Smooth muscle cell (in vitro differentiated cells): ENCODE results near the gene NKIRAS1. TPM values are rescaled to one million over a fixed set of nuclear protein-coding genes. Genes with fewer than 3 reads are reported as not detected.
A peak's percentile ranks its signal among the peaks of the same experiment; 100 is the strongest.
"Not testable (repeated sequence)": the region's sequence is repeated elsewhere in the genome, so short reads cannot be mapped to it uniquely, and the experiment has no call there.

Source experiments
- DNase-seq: peaks from one replicate; lab custom pipeline; 2025; ENCODE audit not compliant: unreplicated experiment; lab: John Stamatoyannopoulos, UW
- H2AFZ ChIP-seq: fragments of 200-600 bp; sonication (generic); 2 replicates; pipeline ENCODE4 v1.6.0; 2016; ENCODE audit warnings: antibody characterized with exemption, low read depth, mild to moderate bottlenecking
- H3F3A ChIP-seq: fragments of 200-600 bp; sonication (generic); 2 replicates; pipeline ENCODE4 v1.6.0; 2017; ENCODE audit warnings: antibody characterized with exemption, low read depth
- H3K27ac ChIP-seq: fragments of 200-600 bp; sonication (generic); 2 replicates; pipeline ENCODE4 v1.5.1; 2016; ENCODE audit warnings: low read depth, mild to moderate bottlenecking
- H3K27me3 ChIP-seq: fragments of 200-600 bp; sonication (generic); 2 replicates; pipeline ENCODE4 v1.6.1; 2016; ENCODE audit warnings: low read depth, mild to moderate bottlenecking
- H3K36me3 ChIP-seq: fragments of 200-600 bp; sonication (generic); 2 replicates; pipeline ENCODE4 v1.5.1; 2016; ENCODE audit warnings: low read depth
- H3K4me1 ChIP-seq: fragments of 200-600 bp; sonication (generic); 2 replicates; pipeline ENCODE4 v1.5.1; 2016; ENCODE audit warnings: low read depth
- H3K4me2 ChIP-seq: fragments of 200-600 bp; sonication (generic); 2 replicates; pipeline ENCODE4 v1.6.0; 2016; ENCODE audit warnings: mild to moderate bottlenecking
- H3K4me3 ChIP-seq: fragments of 200-600 bp; sonication (generic); 2 replicates; pipeline ENCODE4 v1.5.1; 2016; ENCODE audit warnings: mild to moderate bottlenecking
- H3K79me2 ChIP-seq: fragments of 200-600 bp; sonication (generic); 2 replicates; pipeline ENCODE4 v1.6.0; 2016; ENCODE audit warnings: low read depth, mild to moderate bottlenecking
- H3K9ac ChIP-seq: fragments of 200-600 bp; sonication (generic); 2 replicates; pipeline ENCODE4 v1.6.0; 2016; ENCODE audit warnings: low read depth
- H3K9me3 ChIP-seq: fragments of 200-600 bp; sonication (generic); replicated peaks from 2 replicates; pipeline ENCODE4 v1.5.1; 2016; ENCODE audit warnings: low read depth
- H4K20me1 ChIP-seq: fragments of 200-600 bp; sonication (generic); 2 replicates; pipeline ENCODE4 v1.6.0; 2016; ENCODE audit warnings: low read depth
- CTCF ChIP-seq: fragments of 200-600 bp; sonication (generic); IDR thresholded peaks from 2 replicates; pipeline ENCODE4 v1.5.1; 2017; ENCODE audit warnings: borderline replicate concordance, mild to moderate bottlenecking, antibody characterized with exemption; ENCODE audit not compliant: insufficient read depth, poor library complexity, severe bottlenecking
- WGBS: methylation state at CpG from one replicate; pipeline ENCODE4 v1.1.7; 2016; ENCODE audit warnings: low lambda C conversion rate; 5-methylcytosine and 5-hydroxymethylcytosine counted together
- polyA plus RNA-seq: library from polyadenylated mRNA; unstranded; fragments of >200 nt; fragmentation: Nextera tagmentation; extraction: Ambion mirVana; gene quantifications from 2 replicates; pipeline ENCODE4 v1.2.1, GENCODE V29; 2016
- total RNA-seq: library from RNA; depleted of rRNA; stranded (reverse); fragments of >200 nt; gene quantifications from 2 replicates; pipeline ENCODE4 v1.2.3, GENCODE V29; 2014

NKIRAS1 gene
- total and polyA plus RNA-seq, 2 experiments from 2014 or later, result 15.3 to 17.1 TPM

DNA sequence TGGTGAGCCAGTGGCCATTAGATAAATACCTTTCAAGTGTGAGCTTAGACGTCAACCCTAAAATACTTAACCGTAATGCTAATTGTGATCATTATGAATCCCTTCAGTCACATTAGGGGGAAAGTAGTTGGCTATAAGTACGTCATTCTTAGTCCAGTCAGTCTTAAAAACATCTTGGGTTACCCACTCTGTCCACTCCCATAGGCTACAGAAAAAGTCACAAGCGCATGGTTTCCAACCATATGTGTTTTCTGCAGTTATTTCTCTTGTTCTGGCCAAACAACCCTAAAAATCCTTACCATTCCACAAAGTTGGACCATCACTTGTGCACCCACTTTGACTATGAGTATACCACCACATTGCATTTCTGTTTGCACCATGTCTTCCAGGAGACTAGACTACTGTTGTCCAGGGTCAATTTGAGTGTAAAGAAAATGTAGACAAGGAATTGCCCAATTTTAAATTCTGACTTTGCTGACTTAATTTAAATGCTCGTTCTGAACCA lies 3.4 kb upstream of the NKIRAS1 start:
- no peak overlapping the region for H3K4me3 ChIP-seq
- no peak for DNase-seq
- no peaks in the 10 kb centered on the region for H3K36me3 ChIP-seq
- H3K4me2 ChIP-seq, result peak overlapping the region; percentile 99
- TF ChIP-seq CTCF, result no peak
- H3K27ac ChIP-seq, result peak overlapping the region; percentile 36
- peaks cover 21% of the 10 kb centered on the region for H3F3A ChIP-seq
- no peak overlapping the region for H3K9ac ChIP-seq
- H3K4me1 ChIP-seq, result peaks cover 19% of the 10 kb centered on the region
- H3K27me3 ChIP-seq, result no peaks in the 10 kb centered on the region
- no peak overlapping the region for H2AFZ ChIP-seq
- H3K79me2 ChIP-seq, result peaks cover 22% of the 10 kb centered on the region
- no peaks in the 10 kb centered on the region for H3K9me3 ChIP-seq
- 88% methylated on average over 5 of the region's 5 CpGs for WGBS
- peaks cover 41% of the 10 kb centered on the region for H4K20me1 ChIP-seq

- 93% methylated on average over 2 of the region's 2 CpGs for WGBS
- peaks cover 28% of the 10 kb centered on the region for H3K79me2 ChIP-seq
- H3K27ac ChIP-seq, result no peak overlapping the region
- peaks cover 41% of the 10 kb centered on the region for H4K20me1 ChIP-seq
- no peak overlapping the region for H3K4me3 ChIP-seq
- no peak for DNase-seq
- no peak overlapping the region for H3K9ac ChIP-seq
- no peaks in the 10 kb centered on the region for H3K9me3 ChIP-seq
- H3K4me1 ChIP-seq, result peaks cover 23% of the 10 kb centered on the region
- TF ChIP-seq CTCF, result no peak
- H2AFZ ChIP-seq, result no peak overlapping the region
- H3F3A ChIP-seq, result peaks cover 21% of the 10 kb centered on the region
- no peaks in the 10 kb centered on the region for H3K27me3 ChIP-seq
- H3K4me2 ChIP-seq, result peak overlapping the region; percentile 99
- H3K36me3 ChIP-seq, result no peaks in the 10 kb centered on the region
These were observed 2.8 kb upstream of the NKIRAS1 start for GRCh38 chr3:23919628-23920027.

DNA sequence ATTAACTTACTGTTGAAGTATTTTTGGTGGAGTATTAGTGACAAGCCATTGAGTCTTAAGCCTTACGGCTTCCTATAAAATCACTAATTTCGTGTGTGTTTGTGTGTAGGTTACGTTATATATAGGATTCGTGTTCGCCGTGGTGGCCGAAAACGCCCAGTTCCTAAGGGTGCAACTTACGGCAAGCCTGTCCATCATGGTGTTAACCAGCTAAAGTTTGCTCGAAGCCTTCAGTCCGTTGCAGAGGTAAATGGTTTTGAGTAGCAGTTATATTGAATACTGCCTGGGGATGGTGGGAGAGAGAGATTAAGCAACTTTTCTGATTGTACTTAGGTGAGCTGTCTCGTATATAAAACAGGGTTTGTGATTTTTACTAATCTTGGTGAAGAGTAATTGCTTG lies 1.5 kb upstream of the NKIRAS1 start:
- Histone ChIP-seq H3K4me1 (peaks cover 26% of the 10 kb centered on the region), H4K20me1 (peaks cover 46% of the 10 kb centered on the region), H3K9ac (peak overlapping the region; percentile 87), H3K4me3 (peak overlapping the region; percentile 85), H3K27ac (peak overlapping the region; percentile 70), H3K79me2 (peaks cover 40% of the 10 kb centered on the region), H3K4me2 (peak overlapping the region; percentile 99), H3F3A (peaks cover 21% of the 10 kb centered on the region)
- DNase-seq, H3K27me3 ChIP-seq, H3K9me3 ChIP-seq, H2AFZ ChIP-seq, H3K36me3 ChIP-seq: not testable (repeated sequence)
- WGBS, result 21% methylated on average over 12 of the region's 12 CpGs

- peaks cover 26% of the 10 kb centered on the region for H3K4me1 ChIP-seq
- H3K4me3 ChIP-seq, result peak overlapping the region; percentile 85
- H3K9me3 ChIP-seq, DNase-seq, H3K27me3 ChIP-seq, H2AFZ ChIP-seq, H3K36me3 ChIP-seq: not testable (repeated sequence)
- H3F3A ChIP-seq, result peaks cover 21% of the 10 kb centered on the region
- 2% methylated on average over 21 of the region's 21 CpGs for WGBS
- H3K27ac ChIP-seq, result peak overlapping the region; percentile 70
- H4K20me1 ChIP-seq, result peaks cover 49% of the 10 kb centered on the region
- H3K4me2 ChIP-seq, result peak overlapping the region; percentile 99
- peak overlapping the region; percentile 87 for H3K9ac ChIP-seq
- peaks cover 46% of the 10 kb centered on the region for H3K79me2 ChIP-seq
These were observed 1.0 kb upstream of the NKIRAS1 start for GRCh38 chr3:23917679-23918303.
